Esophagus muscularis mucosa (tissue), 4 donors: ENCODE data around the gene STXBP6.

Experiments
- CTCF ChIP-seq, 3 experiments: fragments of 200-600 bp in 2 of 3; fragments of 450-650 bp in 1 of 3; sonication (generic) in 2 of 3; IDR thresholded peaks; one replicate each; pipeline ENCODE4 v1.5.1; 2017 to 2019; ENCODE audit warnings: antibody characterized with exemption in 3 of 3, mild to moderate bottlenecking in 2 of 3, moderate library complexity in 1 of 3
- EP300 ChIP-seq: sonication (generic); formaldehyde crosslinking; IDR thresholded peaks from one replicate; pipeline ENCODE4 v1.6.1; 2017; ENCODE audit warnings: antibody characterized with exemption
- POLR2A ChIP-seq: fragments of 450-650 bp; IDR thresholded peaks from one replicate; pipeline ENCODE4 v1.6.1; 2017; ENCODE audit warnings: antibody characterized with exemption, moderate library complexity, mild to moderate bottlenecking, low read depth
- POLR2AphosphoS5 ChIP-seq, 2 donors: sonication (generic); formaldehyde crosslinking; IDR thresholded peaks; one replicate each; pipeline ENCODE4 v1.6.1; 2017; ENCODE audit warnings: antibody characterized with exemption in 2 of 2

- TF ChIP-seq CTCF (IDR thresholded peaks at IDR 0.05): no peak
- no peak for TF ChIP-seq POLR2AphosphoS5 (IDR thresholded peaks at IDR 0.05)
- TF ChIP-seq POLR2A: no peak
- TF ChIP-seq EP300: no peak
These were observed 173.0 kb downstream of the STXBP6 start for GRCh38 chr14:24876996-24877395.
